Effector memory CD4-positive, alpha-beta T cell (primary cell): ENCODE data around the gene FNDC3B.

ENCODE experiments used
- DNase-seq, 3 donors: peaks; one replicate each; pipeline ENCODE4 v3.0.0-alpha.2; 2020
- H3K27ac ChIP-seq: 2 replicates; pipeline ENCODE4 v1.7.0; 2013; ENCODE audit warnings: mild to moderate bottlenecking, low read length, moderate library complexity; ENCODE audit not compliant: insufficient read depth, poor library complexity, severe bottlenecking
- H3K27me3 ChIP-seq: replicated peaks from 2 replicates; pipeline ENCODE4 v1.7.0; 2013; ENCODE audit warnings: mild to moderate bottlenecking, low read length; ENCODE audit not compliant: insufficient read depth, control insufficient read depth, poor library complexity, severe bottlenecking
- H3K36me3 ChIP-seq: 2 replicates; pipeline ENCODE4 v1.7.0; 2013; ENCODE audit warnings: mild to moderate bottlenecking, low read length, moderate library complexity; ENCODE audit not compliant: control insufficient read depth, insufficient read depth
- H3K4me1 ChIP-seq: 2 replicates; pipeline ENCODE4 v1.7.0; 2013; ENCODE audit warnings: low read length, mild to moderate bottlenecking; ENCODE audit not compliant: control insufficient read depth, insufficient read depth, poor library complexity, severe bottlenecking
- H3K4me3 ChIP-seq: 2 replicates; pipeline ENCODE4 v1.7.0; 2013; ENCODE audit warnings: low read length, low read depth, mild to moderate bottlenecking; ENCODE audit not compliant: insufficient read depth, poor library complexity, severe bottlenecking
- H3K9me3 ChIP-seq: 2 replicates; pipeline ENCODE4 v1.7.0; 2013; ENCODE audit warnings: mild to moderate bottlenecking, low read length, moderate library complexity; ENCODE audit not compliant: control insufficient read depth

FNDC3B gene

GRCh38 chr3:172296248-172296974 is 257.0 kb downstream of the FNDC3B start:
- Histone ChIP-seq H3K4me3 (no peak overlapping the region), H3K9me3 (no peaks in the 10 kb centered on the region), H3K36me3 (no peaks in the 10 kb centered on the region), H3K27me3 (no peaks in the 10 kb centered on the region), H3K4me1 (no peaks in the 10 kb centered on the region), H3K27ac (no peak overlapping the region)
- DNase-seq = no peak

- Histone ChIP-seq H3K27ac (no peak overlapping the region), H3K27me3 (no peaks in the 10 kb centered on the region), H3K4me3 (no peak overlapping the region), H3K9me3 (no peaks in the 10 kb centered on the region), H3K4me1 (no peaks in the 10 kb centered on the region), H3K36me3 (no peaks in the 10 kb centered on the region)
- no peak for DNase-seq
These were observed 257.6 kb downstream of the FNDC3B start for GRCh38 chr3:172296975-172297332.

GRCh38 chr3:172298247-172298646 is 258.9 kb downstream of the FNDC3B start:
- DNase-seq = no peak
- H3K27ac ChIP-seq = no peak overlapping the region
- no peaks in the 10 kb centered on the region for H3K27me3 ChIP-seq
- H3K4me3 ChIP-seq = no peak overlapping the region
- no peaks in the 10 kb centered on the region for H3K9me3 ChIP-seq
- no peaks in the 10 kb centered on the region for H3K36me3 ChIP-seq
- no peaks in the 10 kb centered on the region for H3K4me1 ChIP-seq

- DNase-seq = no peak
- Histone ChIP-seq H3K4me3 (no peak overlapping the region), H3K4me1 (no peaks in the 10 kb centered on the region), H3K27me3 (no peaks in the 10 kb centered on the region), H3K27ac (no peak overlapping the region), H3K36me3 (no peaks in the 10 kb centered on the region), H3K9me3 (no peaks in the 10 kb centered on the region)
These were observed 260.8 kb downstream of the FNDC3B start for GRCh38 chr3:172300187-172300586.

- Histone ChIP-seq H3K36me3 (no peaks in the 10 kb centered on the region), H3K4me1 (no peaks in the 10 kb centered on the region), H3K9me3 (no peaks in the 10 kb centered on the region), H3K27ac (no peak overlapping the region), H3K4me3 (no peak overlapping the region), H3K27me3 (no peaks in the 10 kb centered on the region)
- DNase-seq = no peak
These were observed 261.5 kb downstream of the FNDC3B start for GRCh38 chr3:172300862-172301261.

GRCh38 chr3:172302203-172302602 is 262.8 kb downstream of the FNDC3B start:
- Histone ChIP-seq H3K27ac (no peak overlapping the region), H3K4me1 (no peaks in the 10 kb centered on the region), H3K4me3 (no peak overlapping the region), H3K36me3 (no peaks in the 10 kb centered on the region), H3K27me3 (no peaks in the 10 kb centered on the region), H3K9me3 (no peaks in the 10 kb centered on the region)
- DNase-seq = no peak

GRCh38 chr3:172303181-172303580 is 263.8 kb downstream of the FNDC3B start:
- Histone ChIP-seq H3K36me3 (no peaks in the 10 kb centered on the region), H3K27me3 (no peaks in the 10 kb centered on the region), H3K9me3 (no peaks in the 10 kb centered on the region), H3K4me1 (no peaks in the 10 kb centered on the region), H3K4me3 (no peak overlapping the region), H3K27ac (no peak overlapping the region)
- no peak for DNase-seq

- Histone ChIP-seq H3K4me1 (no peaks in the 10 kb centered on the region), H3K9me3 (no peaks in the 10 kb centered on the region), H3K27ac (no peak overlapping the region), H3K36me3 (peaks cover 5% of the 10 kb centered on the region), H3K27me3 (no peaks in the 10 kb centered on the region), H3K4me3 (no peak overlapping the region)
- DNase-seq = no peak
These were observed 264.7 kb downstream of the FNDC3B start for GRCh38 chr3:172303941-172304558.

GRCh38 chr3:172305552-172305951 is 266.2 kb downstream of the FNDC3B start:
- H3K36me3 ChIP-seq = peaks cover 7% of the 10 kb centered on the region
- no peak overlapping the region for H3K4me3 ChIP-seq
- no peak for DNase-seq
- H3K27ac ChIP-seq = no peak overlapping the region
- no peaks in the 10 kb centered on the region for H3K27me3 ChIP-seq
- no peaks in the 10 kb centered on the region for H3K9me3 ChIP-seq
- H3K4me1 ChIP-seq = no peaks in the 10 kb centered on the region

- Histone ChIP-seq H3K27me3 (no peaks in the 10 kb centered on the region), H3K4me3 (no peak overlapping the region), H3K4me1 (no peaks in the 10 kb centered on the region), H3K9me3 (no peaks in the 10 kb centered on the region), H3K36me3 (peaks cover 11% of the 10 kb centered on the region), H3K27ac (no peak overlapping the region)
- no peak for DNase-seq
These were observed 266.6 kb downstream of the FNDC3B start for GRCh38 chr3:172305974-172306373.
